Mucosa of stomach (tissue), 1 donor: ENCODE data around the gene SSBP3.
"Not testable (repeated sequence)": the region's sequence is repeated elsewhere in the genome, so short reads cannot be mapped to it uniquely, and the experiment has no call there.

ENCODE experiments used
- H3K27me3 ChIP-seq: one replicate; pipeline ENCODE4 v1.7.0; 2013; ENCODE audit warnings: mild to moderate bottlenecking, low read length; ENCODE audit not compliant: control insufficient read depth, insufficient read depth
- H3K36me3 ChIP-seq: one replicate; pipeline ENCODE4 v1.7.0; 2013; ENCODE audit warnings: low read length; ENCODE audit not compliant: control insufficient read depth, insufficient read depth
- H3K4me1 ChIP-seq: one replicate; pipeline ENCODE4 v1.7.0; 2013; ENCODE audit warnings: mild to moderate bottlenecking, low read length; ENCODE audit not compliant: control insufficient read depth, insufficient read depth
- H3K4me3 ChIP-seq: one replicate; pipeline ENCODE4 v1.7.0; 2013; ENCODE audit warnings: low read length
- H3K9ac ChIP-seq: one replicate; pipeline ENCODE4 v1.7.0; 2013; ENCODE audit warnings: mild to moderate bottlenecking, low read length, moderate library complexity
- H3K9me3 ChIP-seq: one replicate; pipeline ENCODE4 v1.7.0; 2013; ENCODE audit warnings: mild to moderate bottlenecking, low read length, moderate library complexity; ENCODE audit not compliant: control insufficient read depth
- donor health status: Pancreatic carcinoma.

Gene SSBP3

GRCh38 chr1:54399765-54400164, 6.4 kb downstream of the SSBP3 start:
- Histone ChIP-seq H3K9ac (no peak overlapping the region), H3K36me3 (peaks cover 31% of the 10 kb centered on the region), H3K9me3 (no peaks in the 10 kb centered on the region), H3K4me3 (no peak overlapping the region), H3K4me1 (peaks cover 85% of the 10 kb centered on the region), H3K27me3 (no peaks in the 10 kb centered on the region)

DNA sequence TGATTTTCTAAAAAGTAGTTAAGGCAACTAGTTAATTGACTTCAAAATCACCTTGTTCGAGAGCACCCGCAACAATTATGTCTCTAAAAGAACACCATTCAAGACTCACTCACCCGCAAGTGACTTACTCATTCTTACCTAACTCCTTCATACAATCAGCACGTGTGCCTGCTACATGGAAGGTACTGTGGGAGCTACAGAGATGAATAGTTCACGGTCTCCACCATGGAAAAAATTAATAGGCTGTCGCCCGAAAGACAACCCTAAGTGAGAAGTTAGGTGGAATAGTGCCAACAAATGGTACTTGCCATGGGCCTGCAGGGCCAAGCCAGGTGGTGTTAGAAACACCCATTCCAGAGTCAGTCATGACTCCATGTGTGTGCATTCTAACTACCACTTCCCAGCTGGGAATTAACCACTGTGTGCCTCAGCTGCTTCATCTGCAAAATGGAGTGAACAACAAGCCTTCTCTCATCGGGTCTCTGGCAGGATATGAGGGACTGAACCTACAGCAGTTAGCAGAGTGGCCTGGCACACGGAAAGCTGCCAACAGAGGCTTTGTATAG, 7.1 kb downstream of the SSBP3 start:
- no peak overlapping the region for H3K4me3 ChIP-seq
- peaks cover 79% of the 10 kb centered on the region for H3K4me1 ChIP-seq
- H3K27me3 ChIP-seq, result no peaks in the 10 kb centered on the region
- H3K36me3 ChIP-seq, result peaks cover 31% of the 10 kb centered on the region
- no peaks in the 10 kb centered on the region for H3K9me3 ChIP-seq
- H3K9ac ChIP-seq, result no peak overlapping the region

- Histone ChIP-seq H3K9me3 (no peaks in the 10 kb centered on the region), H3K4me1 (peaks cover 68% of the 10 kb centered on the region), H3K9ac (no peak overlapping the region), H3K36me3 (peaks cover 31% of the 10 kb centered on the region), H3K4me3 (no peak overlapping the region), H3K27me3 (no peaks in the 10 kb centered on the region)
These were observed 8.2 kb downstream of the SSBP3 start for GRCh38 chr1:54397980-54398379.

DNA sequence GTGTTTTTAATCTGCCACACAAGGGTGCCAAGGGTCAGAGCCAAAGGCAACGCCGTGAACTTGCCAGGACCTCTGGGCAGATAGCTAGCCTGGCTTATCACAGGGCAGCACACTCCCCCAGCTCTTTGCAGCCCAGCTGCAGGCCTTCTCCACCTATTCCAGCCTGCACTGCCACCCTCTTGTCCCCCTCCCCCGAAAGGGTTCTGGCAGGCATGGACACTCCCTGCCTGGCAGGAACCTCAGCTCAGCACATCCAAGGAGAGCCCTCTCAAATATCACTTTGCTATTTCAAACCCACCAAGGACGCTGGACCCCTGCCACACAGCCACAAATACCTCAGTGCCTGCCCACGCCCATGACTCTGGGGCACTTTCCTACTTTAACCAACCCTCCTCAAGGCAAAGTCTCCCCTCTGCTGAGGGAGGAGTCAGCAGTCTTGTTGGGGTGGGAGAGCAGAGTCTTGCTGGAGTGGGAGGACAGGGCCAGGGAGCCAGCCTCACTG, 9.1 kb downstream of the SSBP3 start:
- no peaks in the 10 kb centered on the region for H3K27me3 ChIP-seq
- no peak overlapping the region for H3K9ac ChIP-seq
- H3K9me3 ChIP-seq, result no peaks in the 10 kb centered on the region
- H3K4me1 ChIP-seq, result peaks cover 60% of the 10 kb centered on the region
- no peak overlapping the region for H3K4me3 ChIP-seq
- H3K36me3 ChIP-seq, result peaks cover 31% of the 10 kb centered on the region

DNA sequence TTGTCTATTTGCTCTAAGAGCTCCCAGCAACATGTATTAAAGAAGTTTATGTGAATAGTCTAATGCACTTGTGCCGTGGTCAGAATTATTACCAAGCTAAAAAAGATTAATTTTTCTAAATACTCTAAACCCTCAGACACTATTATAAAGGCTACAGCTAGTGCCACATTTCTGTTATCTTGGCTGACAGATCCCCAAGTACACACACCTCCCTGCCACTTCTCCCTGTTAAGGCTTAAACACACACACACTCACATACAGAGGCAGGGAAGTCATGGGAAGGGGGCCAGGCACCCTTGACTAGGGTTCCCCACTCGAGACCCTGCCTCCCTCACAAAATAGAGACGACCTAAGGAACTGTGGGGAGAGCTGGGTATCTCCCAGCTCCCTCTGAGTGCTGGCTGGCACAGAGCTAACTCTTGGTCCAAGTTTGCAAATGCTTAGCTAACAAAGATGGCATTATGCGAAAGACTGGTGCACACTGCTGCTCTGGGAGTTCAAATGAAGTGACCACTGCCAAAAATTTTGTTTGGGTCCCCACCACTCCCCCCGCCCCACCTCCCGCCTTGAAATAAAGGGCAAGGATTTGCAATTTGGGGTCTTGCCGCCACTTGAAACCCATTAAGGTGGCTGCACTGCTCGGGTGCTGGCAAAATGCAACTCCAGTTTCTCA, 9.8 kb downstream of the SSBP3 start:
- H3K36me3 ChIP-seq, result peaks cover 28% of the 10 kb centered on the region
- H3K9me3 ChIP-seq, result no peaks in the 10 kb centered on the region
- H3K27me3 ChIP-seq, result no peaks in the 10 kb centered on the region
- H3K9ac ChIP-seq, result no peak overlapping the region
- H3K4me1 ChIP-seq, result peaks cover 55% of the 10 kb centered on the region
- no peak overlapping the region for H3K4me3 ChIP-seq

- Histone ChIP-seq H3K9me3 (no peaks in the 10 kb centered on the region), H3K4me1 (peaks cover 47% of the 10 kb centered on the region), H3K4me3 (no peak overlapping the region), H3K9ac (no peak overlapping the region), H3K27me3 (no peaks in the 10 kb centered on the region), H3K36me3 (peaks cover 18% of the 10 kb centered on the region)
These were observed 10.8 kb downstream of the SSBP3 start for GRCh38 chr1:54395281-54395934.

GRCh38 chr1:54394104-54394503, 12.1 kb downstream of the SSBP3 start:
- Histone ChIP-seq H3K9ac (no peak overlapping the region), H3K9me3 (no peaks in the 10 kb centered on the region), H3K36me3 (peaks cover 14% of the 10 kb centered on the region), H3K4me3 (no peak overlapping the region), H3K4me1 (peaks cover 38% of the 10 kb centered on the region), H3K27me3 (no peaks in the 10 kb centered on the region)

- no peak overlapping the region for H3K9ac ChIP-seq
- H3K27me3 ChIP-seq, result no peaks in the 10 kb centered on the region
- peaks cover 24% of the 10 kb centered on the region for H3K4me1 ChIP-seq
- no peaks in the 10 kb centered on the region for H3K9me3 ChIP-seq
- no peak overlapping the region for H3K4me3 ChIP-seq
- peaks cover 3% of the 10 kb centered on the region for H3K36me3 ChIP-seq
These were observed 13.8 kb downstream of the SSBP3 start for GRCh38 chr1:54392401-54392800.

DNA sequence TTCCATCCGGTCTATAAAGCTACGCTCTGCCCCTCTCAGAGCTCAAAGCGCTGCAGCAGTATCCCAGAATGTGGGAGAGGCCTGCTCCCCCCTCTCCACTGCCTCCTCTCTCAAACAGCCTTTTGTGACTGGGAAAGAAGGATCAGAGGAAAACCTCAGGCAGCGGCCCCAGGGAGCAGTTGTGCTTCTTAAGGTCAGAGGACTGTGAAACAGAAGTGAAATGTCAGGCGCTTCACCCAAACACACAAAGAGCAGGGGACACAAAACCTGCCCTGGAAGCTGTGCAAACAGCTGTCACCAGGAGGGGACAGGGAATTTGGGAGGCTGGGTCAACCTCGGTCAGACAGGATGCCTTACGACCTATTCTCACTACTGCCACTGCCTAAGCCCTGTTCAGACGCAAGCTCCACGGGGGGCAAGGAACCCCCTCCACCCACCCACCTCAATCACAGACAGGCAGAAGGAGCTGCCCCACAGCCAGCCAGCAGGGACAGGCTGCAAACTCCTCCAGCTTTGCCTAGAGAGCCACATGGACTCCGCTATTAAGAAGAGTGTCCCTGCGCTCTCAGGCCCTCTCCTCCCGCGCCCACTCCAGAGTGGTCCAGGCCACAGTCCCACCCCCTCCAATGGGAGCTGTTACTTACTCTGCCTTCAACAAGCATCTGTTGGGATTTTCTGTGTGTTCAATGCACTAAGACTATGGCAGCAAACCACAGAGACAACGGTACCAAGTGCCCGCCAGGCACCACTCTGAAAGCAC, 14.6 kb downstream of the SSBP3 start:
- Histone ChIP-seq H3K36me3 (peaks cover 3% of the 10 kb centered on the region), H3K9ac (no peak overlapping the region), H3K4me3 (no peak overlapping the region), H3K27me3 (no peaks in the 10 kb centered on the region), H3K4me1 (peaks cover 16% of the 10 kb centered on the region), H3K9me3 (no peaks in the 10 kb centered on the region)

GRCh38 chr1:54390655-54391054, 15.5 kb downstream of the SSBP3 start:
- H3K9ac ChIP-seq, result no peak overlapping the region
- H3K36me3 ChIP-seq, result peaks cover 3% of the 10 kb centered on the region
- no peak overlapping the region for H3K4me3 ChIP-seq
- no peaks in the 10 kb centered on the region for H3K9me3 ChIP-seq
- peaks cover 12% of the 10 kb centered on the region for H3K4me1 ChIP-seq
- no peaks in the 10 kb centered on the region for H3K27me3 ChIP-seq

DNA sequence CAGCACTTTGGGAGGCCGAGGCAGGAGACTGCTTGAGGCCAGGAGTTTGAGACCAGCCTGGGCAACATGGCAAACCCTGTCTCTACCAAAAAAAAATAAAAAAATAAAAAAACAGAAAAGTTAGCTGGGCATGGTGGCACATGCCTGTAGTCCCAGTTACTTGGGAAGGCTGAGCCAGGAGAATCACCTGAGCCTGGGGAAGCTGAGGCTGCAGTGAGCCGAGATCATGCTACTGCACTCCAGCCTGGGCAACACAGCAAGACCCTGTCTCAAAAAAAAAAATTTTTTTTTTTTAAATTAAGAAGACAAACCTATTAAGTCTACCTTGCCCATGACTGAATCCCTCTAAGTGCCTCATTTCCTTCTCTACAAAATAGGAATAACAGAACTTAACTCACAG, 16.6 kb downstream of the SSBP3 start:
- peaks cover 15% of the 10 kb centered on the region for H3K4me1 ChIP-seq
- H3K36me3 ChIP-seq, H3K4me3 ChIP-seq, H3K27me3 ChIP-seq, H3K9me3 ChIP-seq, H3K9ac ChIP-seq: not testable (repeated sequence)

DNA sequence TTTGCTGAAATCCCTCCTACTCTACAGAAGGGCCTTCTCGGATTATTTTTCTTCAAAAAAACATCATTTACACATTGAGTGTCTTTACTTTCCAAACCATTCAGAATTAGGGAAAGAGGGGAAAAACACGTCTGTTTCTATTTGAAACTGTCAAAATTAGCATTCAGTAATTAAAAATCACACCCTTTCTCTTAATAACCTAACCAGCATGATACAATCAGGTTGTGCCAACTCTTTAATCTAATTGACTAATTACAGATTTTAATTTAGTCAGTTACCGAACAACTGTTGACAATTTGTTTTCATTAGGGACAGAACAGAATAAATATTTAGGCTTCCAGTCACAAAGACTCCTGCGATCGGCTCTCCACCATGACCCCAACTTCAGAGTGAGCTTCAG, 18.8 kb downstream of the SSBP3 start:
- H3K9me3 ChIP-seq, result no peaks in the 10 kb centered on the region
- no peaks in the 10 kb centered on the region for H3K27me3 ChIP-seq
- no peaks in the 10 kb centered on the region for H3K36me3 ChIP-seq
- H3K4me1 ChIP-seq, result peaks cover 32% of the 10 kb centered on the region
- H3K9ac ChIP-seq, result no peak overlapping the region
- no peak overlapping the region for H3K4me3 ChIP-seq
